HG02623 (cell line): Measurements from ENCODE around the gene CACNA1C.

ENCODE experiments used
- ATAC-seq: cut with Tn5 transposase; IDR thresholded peaks from one replicate; pipeline ENCODE4 v1.9.1; 2021; ENCODE audit warnings: moderate library complexity; ENCODE audit not compliant: unreplicated experiment

Gene CACNA1C

GRCh38 chr12:2743478-2743877 is 690.7 kb downstream of the CACNA1C start:
- ATAC-seq, result no peak

- no peak for ATAC-seq
These were observed 692.9 kb downstream of the CACNA1C start for GRCh38 chr12:2745655-2746054.
